GM19328 (cell line): ENCODE data around the gene ARL15.
"Not testable (repeated sequence)": the region's sequence is repeated elsewhere in the genome, so short reads cannot be mapped to it uniquely, and the experiment has no call there.

Experiments used
- ATAC-seq: cut with Tn5 transposase; IDR thresholded peaks from one replicate; pipeline ENCODE4 v1.9.1; 2021; ENCODE audit warnings: mild to moderate bottlenecking, moderate library complexity; ENCODE audit not compliant: unreplicated experiment

The ARL15 gene

DNA sequence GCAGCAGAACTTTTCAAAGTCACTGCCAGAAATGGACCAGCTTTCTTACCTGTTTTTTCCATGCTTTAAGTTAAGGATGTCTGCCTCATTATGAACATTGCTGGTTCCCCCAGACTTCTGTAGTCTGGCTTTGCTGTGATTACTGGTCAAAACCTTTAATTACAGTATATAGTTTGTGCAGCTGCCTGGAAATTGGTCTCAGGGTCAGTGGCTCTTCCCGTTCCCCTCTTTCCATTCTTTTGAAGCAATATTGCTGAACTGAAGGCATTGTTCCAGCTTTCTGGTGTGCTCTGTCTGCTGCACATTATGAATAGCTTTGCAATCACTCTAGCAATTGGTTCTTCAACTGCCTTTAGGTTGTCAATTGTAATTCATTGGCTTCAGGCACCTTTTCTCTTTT is 206.5 kb downstream of the ARL15 start:
- no peak for ATAC-seq

DNA sequence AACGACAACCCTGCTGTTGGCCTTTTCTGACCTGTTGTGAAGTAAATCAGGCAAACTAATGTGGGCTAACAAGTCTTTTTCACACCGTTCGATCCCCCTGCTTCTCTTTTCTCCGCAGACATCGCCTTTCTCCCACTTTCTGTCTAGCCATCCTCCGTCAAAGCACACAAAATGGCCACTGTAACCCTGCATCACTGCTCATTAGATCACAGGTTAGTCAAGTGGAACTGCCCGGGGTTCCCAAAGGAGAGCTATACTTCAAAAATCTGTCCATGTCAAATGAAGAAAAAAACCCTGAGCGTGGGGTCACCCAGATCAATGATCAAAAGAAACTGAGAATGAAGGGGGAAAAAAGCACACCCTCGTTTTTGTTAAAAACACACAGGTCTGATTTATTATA is 212.1 kb downstream of the ARL15 start:
- no peak for ATAC-seq

DNA sequence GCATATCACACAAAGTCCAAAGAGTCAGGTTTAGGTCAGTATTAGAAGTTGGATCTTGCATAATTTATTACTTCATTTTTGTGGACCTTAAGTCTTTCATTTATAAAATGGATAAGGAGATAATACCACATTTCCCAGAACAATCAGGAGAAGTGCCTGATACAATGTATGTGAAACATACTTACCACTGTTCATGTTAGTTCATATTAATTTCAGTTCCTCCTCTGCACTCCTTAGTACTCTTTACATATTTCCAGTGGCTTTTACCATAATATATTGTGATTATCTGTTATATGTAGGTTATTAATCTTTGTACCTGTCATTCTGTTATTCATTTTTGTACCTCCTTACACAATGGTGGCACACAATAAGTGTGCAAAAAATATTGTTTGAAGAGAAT is 214.4 kb downstream of the ARL15 start:
- no peak for ATAC-seq

DNA sequence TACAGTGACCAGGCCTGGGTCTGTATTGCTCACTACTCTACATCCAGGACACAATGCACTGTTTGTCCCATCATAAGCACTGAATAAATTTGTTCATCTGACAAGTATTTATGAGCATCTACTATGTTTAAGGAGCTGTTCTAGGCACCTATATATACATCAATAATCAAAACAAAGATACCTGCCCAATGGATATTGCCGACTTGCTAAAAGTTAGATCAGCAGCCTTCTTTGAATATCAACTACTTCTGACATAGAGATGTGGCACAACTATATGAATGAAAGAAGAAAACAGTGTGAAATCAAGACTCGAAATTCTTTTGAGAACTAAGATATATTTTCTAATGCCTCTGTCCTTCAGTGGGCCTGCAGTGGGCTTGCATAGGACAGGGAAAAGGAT is 215.7 kb downstream of the ARL15 start:
- no peak for ATAC-seq

DNA sequence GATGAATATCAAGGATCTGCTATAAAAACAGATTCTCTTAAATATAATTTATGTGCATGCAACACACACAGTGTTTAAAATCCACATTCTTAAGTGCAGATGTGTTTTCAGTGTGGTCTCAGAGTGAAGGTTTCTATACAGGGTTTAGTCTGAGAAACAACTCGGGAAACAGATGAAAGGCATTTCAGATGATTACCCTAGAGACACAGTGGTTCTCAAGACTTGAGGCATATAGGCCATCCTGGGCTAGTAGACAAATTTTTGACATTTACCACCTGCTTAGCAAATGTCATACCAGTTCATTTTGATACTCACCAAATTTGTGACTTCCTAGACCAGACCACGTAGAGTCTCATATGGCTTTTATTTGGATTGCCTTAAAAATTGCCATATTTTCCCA is 216.5 kb downstream of the ARL15 start:
- ATAC-seq, result no peak

DNA sequence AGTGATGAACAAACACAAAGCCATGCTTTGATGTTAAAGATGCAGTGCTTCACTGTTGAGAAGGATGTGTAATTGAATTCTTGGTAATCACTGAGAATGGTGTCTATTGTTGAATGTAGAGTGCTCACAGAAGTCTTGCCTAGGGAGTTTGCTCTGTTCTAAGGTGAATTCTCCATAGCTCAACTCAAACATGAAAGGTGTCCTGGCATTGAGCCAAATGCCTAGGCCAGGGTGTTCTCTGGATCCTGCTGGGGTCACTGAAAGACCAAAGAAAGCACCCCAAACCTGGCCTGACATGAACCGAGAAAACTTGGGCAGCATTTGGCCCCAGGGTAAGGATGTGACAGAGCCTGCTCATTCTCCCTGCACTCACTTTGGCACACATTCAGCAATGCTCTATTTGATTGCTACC is 217.3 kb downstream of the ARL15 start:
- ATAC-seq, result no peak

DNA sequence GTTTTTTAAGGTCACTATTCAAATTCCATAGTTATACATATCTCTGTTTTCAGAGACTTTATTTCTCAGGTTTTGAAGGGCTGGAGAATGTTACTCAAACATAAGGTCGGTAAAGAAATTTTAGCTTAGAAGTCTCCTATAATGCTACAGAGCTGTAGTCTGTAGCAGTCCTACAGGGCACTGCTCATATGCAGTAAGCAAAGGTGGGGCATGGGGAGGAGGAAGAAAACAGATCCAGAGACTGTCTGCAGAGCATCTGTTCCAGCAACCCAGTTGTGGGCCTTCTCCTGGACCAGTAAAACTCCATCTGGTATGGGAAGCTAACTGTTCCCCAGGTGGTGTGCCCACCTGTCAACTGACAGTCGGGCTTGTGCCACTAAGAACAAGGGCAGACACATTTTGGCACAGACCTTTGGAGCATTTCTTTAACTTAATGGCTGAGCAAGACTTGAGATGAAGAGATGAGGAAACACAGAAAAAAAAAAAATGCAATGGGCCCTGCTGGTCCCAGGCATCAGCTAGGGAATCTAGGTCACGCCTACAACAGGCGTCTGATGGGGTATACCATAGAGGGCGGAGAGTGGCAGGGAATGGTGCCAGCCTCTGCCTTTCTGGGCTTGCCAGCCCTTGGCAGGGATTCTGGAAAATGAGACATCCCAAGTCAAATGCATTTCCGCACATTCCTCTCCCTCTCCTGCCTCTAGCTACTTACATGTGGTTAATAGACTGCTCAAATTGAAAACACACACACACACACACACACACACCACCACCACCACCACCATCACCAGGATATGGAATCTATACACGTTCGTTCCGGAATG is 218.9 kb downstream of the ARL15 start:
- no peak for ATAC-seq

DNA sequence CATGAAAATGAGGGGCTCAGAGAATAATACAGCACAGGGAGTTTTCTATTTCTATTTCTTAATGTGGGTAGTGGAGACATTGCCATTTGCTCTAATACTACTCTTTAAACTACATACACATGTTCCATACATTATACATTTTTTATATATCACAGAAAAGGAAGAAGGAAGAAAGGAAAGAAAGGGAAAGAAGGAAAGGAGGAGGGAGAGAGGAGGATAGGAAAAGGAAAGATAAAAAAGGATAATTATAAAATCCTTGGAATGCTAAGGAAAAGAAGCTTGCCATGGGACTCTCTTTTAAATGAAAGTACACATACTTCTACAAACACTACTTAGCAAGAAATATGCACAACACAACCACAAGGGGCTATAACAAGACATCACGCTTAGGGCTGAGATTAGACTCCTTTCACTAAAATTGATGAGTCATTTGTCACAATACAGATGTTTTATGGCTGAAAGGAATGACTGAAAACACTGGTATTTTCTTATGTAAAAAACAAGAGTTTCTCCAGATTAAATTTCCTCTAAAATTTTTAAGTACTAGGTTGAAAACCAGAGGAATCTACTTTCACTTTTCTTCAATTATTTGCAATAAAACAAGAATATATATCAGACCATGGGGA is 219.8 kb downstream of the ARL15 start:
- ATAC-seq, result no peak

DNA sequence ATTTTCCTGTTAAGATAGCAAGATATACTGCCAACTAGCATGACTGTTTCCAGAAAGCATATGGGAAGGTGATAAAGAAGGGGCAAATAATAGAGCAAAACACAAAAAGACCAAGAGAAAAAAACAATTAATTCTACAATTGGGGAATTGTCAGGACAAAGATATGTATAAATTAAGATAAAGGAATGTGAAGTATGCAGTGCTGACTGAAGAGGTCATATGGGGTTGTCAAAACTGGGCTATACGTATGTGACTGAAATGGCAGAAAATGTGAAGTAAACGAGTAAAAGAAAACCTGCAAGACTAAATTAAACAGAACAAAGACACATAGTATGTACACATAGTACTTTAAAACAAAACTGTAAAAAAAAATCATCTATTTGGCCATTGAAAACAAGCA is 222.3 kb downstream of the ARL15 start:
- no peak for ATAC-seq

DNA sequence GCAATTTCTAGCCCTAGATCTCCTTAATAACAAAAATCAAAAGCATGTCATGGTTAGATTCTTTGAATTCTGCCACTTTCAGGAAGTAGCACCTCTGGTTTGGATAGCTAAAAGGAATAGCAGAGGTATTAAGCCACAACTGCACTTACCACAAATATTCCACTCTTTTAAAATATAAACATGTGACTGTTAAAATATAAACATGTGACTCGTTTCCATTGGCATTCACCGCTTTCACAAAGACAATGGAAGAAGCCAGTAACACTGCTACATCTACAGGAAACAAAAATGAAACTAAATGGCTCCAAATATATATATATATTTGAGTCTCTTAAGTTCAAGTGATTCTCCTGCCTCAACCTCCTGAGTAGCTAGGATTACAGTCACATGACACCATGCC is 222.9 kb downstream of the ARL15 start:
- no peak for ATAC-seq

DNA sequence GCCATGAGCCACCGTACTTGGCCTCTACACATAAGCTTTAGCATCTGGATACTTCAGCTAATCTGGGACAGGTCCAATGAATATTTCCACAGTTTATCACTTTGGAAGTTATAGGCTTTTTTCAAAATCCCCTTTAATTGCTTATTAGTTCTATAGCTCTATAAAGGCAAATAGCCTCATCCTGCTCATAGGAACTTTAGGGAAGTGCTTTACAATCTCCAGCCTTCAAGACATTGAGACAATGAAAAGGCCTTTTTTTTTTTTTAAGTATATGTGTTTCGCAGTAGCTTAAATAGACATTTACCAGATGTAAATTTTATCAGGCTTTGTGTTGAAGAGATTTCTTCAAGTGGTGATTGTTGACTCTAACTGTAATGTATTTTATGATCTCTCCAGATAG is 224.2 kb downstream of the ARL15 start:
- ATAC-seq, result no peak

DNA sequence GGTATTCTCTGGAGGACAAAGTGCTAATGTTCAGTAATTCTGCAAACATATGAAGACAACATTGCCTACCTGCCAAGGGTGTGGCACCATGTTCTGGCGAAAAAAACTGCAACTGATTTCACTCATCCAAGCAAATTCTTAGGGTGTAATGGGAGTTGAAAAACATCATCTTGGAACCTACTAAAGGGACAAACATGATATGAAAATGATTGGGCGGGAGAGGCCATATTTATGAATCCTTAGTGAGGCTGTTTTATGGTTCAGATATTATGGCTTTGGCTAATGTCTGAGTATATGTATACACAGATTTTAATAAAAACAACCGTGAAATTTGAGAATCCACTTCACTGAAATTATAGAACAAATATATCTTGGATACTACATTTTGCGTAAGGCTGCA is 225.7 kb downstream of the ARL15 start:
- ATAC-seq, result no peak

DNA sequence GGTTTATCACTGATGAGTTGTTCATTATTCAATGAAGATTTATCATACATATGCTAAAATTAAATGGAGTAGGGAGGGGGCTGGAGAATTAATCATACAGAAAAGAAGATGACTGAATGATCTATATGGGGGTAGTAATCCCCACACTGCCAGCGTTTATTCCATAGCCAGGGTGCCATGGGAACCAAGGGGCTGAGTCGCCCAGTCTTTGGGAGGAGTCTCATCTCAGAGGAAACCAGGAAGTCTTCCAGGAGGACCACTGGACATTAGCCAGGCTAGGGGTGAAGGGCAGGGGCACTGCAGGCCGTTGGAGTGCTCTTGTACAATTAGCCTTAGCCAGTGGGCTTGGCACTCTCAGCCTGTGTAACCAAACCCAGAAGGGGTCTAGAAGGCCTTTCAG is 226.5 kb downstream of the ARL15 start:
- no peak for ATAC-seq

DNA sequence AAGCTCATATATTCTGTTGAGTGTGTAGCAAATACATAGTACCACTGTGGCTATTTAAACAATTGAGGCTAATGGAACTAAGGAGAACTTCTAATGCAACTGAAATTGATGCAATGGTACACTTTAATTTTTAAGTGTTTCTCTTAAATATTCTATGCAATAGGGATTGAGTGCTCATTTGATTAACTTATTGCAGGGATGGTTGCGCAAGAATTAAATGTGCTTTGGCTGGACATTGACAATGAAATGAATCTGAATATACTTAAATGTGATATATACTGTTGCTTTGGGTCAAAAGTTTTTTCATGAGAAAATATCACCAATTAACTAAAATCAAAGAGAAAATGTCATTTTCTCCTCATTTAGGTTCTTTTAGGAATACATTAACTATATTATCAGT is 227.1 kb downstream of the ARL15 start:
- ATAC-seq, result no peak

DNA sequence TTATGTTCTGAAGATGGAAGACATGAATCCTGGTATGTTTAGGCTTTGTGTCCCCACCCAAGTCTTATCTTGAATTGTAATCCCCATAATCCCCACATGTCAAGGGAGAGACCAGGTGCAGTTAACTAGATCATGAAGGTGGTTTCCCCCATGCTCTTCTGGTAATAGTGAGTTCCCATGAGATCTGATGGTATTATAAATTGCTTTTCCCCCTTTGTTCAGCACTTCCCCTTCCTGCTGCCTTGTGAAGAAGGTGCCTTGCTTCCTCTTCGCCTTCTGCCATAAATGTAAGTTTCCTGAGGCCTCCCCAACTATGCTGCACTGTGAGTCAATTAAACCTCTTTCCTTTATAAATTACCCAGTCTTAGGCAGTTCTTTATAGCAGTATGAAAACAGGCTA is 229.0 kb downstream of the ARL15 start:
- no peak for ATAC-seq

DNA sequence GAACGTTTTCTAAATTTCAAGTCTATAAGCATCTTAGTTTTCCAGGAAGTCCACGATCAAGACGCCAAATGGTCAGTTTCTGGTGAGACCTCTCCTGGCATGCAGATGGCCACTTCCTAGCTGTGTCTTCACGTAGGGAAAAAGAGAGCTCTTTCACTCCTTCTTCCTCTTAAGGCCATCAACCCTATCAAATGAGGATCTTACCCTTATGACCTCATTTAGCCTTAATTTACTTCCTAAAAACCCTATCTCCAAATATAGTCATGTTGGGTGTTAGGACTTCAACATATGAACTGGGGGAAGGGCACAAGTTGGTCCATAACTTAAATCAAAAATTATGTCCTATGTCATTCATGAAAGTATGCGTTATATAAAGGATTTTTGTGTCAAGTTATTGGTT is 229.5 kb downstream of the ARL15 start:
- no peak for ATAC-seq

DNA sequence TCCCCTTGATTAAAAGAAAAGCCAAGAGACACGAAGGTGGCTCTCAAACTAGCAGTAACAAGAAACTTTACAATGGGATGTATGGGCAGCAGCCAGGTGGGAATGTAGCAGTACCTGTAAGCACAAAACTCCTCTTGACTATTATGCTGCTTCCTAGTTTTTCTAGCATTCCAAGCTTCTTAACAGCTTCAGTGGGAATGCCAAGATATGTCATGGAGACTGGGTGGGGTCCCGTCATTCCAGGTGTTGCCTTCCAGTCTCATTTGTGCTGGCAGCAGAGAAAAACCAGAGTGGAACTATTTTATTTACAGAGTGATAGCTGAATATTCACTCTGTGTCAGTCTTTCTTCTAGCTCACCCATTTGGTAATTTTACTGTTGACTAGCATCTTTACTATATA is 236.6 kb downstream of the ARL15 start:
- no peak for ATAC-seq

DNA sequence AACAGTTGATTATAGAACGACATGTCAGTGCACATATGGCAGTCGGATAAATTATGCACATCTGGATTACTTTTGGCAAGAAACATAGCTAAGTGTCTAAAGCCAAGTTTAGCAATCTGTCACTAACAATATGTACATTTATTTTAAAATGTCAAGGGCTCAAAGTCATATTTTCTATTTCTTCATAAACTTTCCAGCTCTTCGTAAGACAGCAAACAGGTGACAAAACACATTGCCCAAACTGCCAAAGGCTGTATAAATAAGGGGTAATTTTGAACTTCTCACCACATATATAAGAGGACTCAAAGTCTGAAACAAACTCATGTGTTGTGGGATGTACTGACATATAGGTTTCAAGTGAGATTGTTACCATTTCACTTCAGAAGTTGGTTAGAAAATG is 237.2 kb downstream of the ARL15 start:
- ATAC-seq, result no peak

DNA sequence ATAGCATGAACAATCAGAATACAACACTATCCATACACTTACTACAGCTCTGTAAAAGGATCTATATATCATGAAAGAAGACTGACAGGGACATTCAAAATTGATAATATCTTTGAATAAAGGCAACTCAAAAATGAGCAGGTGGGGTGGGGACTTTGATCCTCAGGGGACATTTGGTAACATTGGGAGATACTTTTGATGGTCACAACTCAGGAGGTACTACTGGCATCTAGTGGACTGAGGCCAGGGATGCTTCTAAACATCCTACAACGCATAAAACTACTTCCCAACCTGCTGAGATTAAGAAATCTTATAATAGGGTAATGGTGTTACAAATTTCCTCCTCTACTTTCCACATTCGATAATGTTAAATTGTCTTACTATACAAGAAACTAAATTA is 243.9 kb downstream of the ARL15 start:
- ATAC-seq, result no peak

DNA sequence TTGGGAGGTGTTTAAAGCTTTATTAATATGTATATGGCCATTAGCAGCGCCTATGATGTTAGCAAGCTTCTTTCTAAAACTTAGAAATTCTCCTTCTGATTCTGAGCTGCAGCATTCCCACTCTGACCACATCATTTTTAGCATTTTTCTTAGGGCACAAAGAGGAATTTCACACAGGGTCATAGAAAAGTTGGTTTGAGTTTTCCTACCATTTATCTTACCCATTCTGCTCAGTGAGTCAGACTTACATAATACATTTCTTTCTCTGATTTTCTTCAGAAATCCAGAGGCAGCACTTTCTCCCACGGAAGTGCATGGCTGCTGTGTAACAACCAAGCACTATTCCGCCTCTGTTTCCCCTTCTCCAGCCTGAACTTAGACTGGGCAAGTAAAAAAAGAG is 246.6 kb downstream of the ARL15 start:
- no peak for ATAC-seq

DNA sequence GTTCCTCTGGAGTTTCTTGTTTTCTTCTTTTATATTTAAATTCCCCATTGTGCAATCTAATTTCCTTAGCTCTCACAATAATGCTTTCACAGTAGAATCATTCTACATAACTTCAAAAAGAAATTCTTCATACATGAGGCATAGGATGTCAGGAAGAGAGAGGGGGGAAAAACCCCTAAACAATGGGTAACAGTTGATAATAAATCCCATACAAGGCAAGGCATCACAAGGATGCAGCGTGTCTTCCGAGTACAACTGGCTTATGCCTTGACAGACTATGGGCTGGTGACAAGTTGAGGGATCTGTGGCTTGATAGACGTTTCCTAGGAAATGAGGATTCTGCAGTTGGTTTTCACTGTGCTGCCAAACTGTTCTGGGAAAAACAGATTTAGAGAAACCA is 247.4 kb downstream of the ARL15 start:
- ATAC-seq, result no peak

DNA sequence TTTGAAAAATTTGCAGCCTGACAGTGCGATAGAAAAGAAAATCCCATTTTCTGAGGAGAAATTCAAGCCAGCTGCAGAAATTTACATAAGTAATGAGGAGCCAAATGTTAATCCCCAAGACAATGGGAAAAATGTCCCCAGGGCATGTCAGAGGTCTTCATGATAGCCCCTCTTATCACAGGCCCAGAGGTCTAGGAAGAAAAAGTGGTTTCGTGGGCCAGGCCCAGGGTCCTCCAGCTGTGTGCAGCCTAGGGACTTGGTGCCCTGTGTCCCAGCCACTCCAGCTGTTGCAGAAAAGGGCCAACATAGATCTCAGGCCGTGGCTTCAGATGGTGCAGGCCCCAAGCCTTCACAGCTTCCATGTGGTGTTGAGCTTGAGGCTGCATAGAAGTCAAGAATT is 249.5 kb downstream of the ARL15 start:
- ATAC-seq, result not testable (repeated sequence)

DNA sequence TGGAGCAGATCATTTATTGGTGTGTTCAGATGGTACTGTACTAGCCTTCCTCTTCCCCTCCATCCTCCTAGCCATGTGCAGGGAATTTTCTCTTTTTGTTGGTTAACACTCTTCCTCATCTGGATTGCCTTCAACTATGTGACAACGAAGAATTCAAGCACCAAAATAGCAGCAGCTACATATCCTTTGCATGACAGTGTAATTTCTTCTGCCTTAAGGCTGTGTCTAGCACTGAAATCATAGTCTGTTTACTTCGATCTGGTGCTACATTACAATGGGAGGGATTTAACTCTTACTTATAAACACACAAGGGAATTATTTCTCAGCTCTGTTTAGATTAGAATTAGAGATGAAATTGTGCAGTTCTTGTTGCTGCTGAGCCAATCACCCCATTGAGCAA is 260.4 kb downstream of the ARL15 start:
- no peak for ATAC-seq
